HepG2 (cell line): ENCODE results near the gene ATP8A2. TPM values are rescaled to one million over a fixed set of nuclear protein-coding genes. Genes with fewer than 3 reads are reported as not detected.

Source experiments
- ATAC-seq: fragments of 200-7000 bp; cut with Tn5 transposase; 3 replicates; pipeline ENCODE4 v1.9.1; 2020; ENCODE audit warnings: mild to moderate bottlenecking, moderate library complexity
- BruUV-seq: library from RNA; stranded (reverse); fragments of 400-500 nt; replicated peaks from 2 replicates; lab custom pipeline; 2021; lab: Mats Ljungman, UMichigan
- CTCF ChIA-PET: fragments of 300-600 bp; formaldehyde crosslinking; extraction: SDS; loops from one replicate; lab custom pipeline; 2021; ENCODE audit warnings: low total read pairs, inconsistent platforms, low intra/inter-chr PET ratio; lab: Yijun Ruan, JAX
- POLR2A ChIA-PET: fragments of 350-600 bp; sonication (Branson Sonifier 250); formaldehyde crosslinking; loops from one replicate; lab custom pipeline; 2020; ENCODE audit warnings: antibody characterized with exemption, inconsistent platforms; lab: Yijun Ruan, JAX
- DNase-seq: peaks from one replicate; pipeline ENCODE4 v3.0.0-alpha.2; 2015; ENCODE audit warnings: low spot score
- FAIRE-seq: peaks from 3 replicates; lab custom pipeline; 2011; peaks lifted over from hg19 to GRCh38; lab: Jason Lieb, UNC
- H2AFZ ChIP-seq: one replicate; pipeline ENCODE4 v1.6.1; 2011; ENCODE audit warnings: low read length, inconsistent platforms
- H3K27ac ChIP-seq: fragments of 300-600 bp; 3 replicates; pipeline ENCODE4 v1.8.0; 2011; ENCODE audit warnings: mixed run types, mild to moderate bottlenecking, mixed read lengths, low read length, inconsistent platforms; ENCODE audit not compliant: insufficient read depth; ENCODE audit errors: extremely low read length
- H3K27me3 ChIP-seq, 2 experiments: fragments of 200-600 bp in 1 of 2; 2 replicates in 1 of 2; 3 replicates in 1 of 2; pipeline versions ENCODE4 v1.6.0 to v1.8.0; 2011; ENCODE audit warnings: low read length in 2 of 2, mild to moderate bottlenecking in 2 of 2, moderate library complexity in 2 of 2, inconsistent platforms in 1 of 2; ENCODE audit not compliant: insufficient read depth in 2 of 2, control insufficient read depth in 1 of 2
- H3K36me3 ChIP-seq, 2 experiments: fragments of 200-600 bp in 1 of 2; replicated peaks in 1 of 2; 2 replicates in 1 of 2; 3 replicates in 1 of 2; pipeline versions ENCODE4 v1.5.1 to v1.8.0; 2011; ENCODE audit warnings: low read length in 2 of 2, inconsistent platforms in 1 of 2; ENCODE audit not compliant: insufficient read depth in 2 of 2, control insufficient read depth in 1 of 2
- H3K4me1 ChIP-seq: 2 replicates; pipeline ENCODE4 v1.5.1; 2012; ENCODE audit warnings: low read length, inconsistent platforms; ENCODE audit not compliant: insufficient read depth
- H3K4me2 ChIP-seq: 2 replicates; pipeline ENCODE4 v1.6.0; 2011; ENCODE audit warnings: low read depth, low read length, inconsistent platforms
- H3K4me3 ChIP-seq, 3 experiments: fragments of 200-600 bp in 1 of 3; sonication (generic), shearing (Covaris generic) in 1 of 3; replicated peaks in 1 of 3; 2 replicates each; pipeline ENCODE4 v1.5.1; 2011 to 2016; ENCODE audit warnings: low read length in 3 of 3, inconsistent platforms in 2 of 3, low read depth in 2 of 3, mild to moderate bottlenecking in 2 of 3, control low read depth in 1 of 3, mixed read lengths in 1 of 3; ENCODE audit not compliant: insufficient read depth in 1 of 3
- H3K79me2 ChIP-seq: one replicate; pipeline ENCODE4 v1.6.1; 2011; ENCODE audit warnings: low read length, inconsistent platforms; ENCODE audit not compliant: insufficient read depth
- H3K9ac ChIP-seq: 2 replicates; pipeline ENCODE4 v1.6.0; 2011; ENCODE audit warnings: mild to moderate bottlenecking, low read depth, low read length, inconsistent platforms; ENCODE audit not compliant: insufficient read depth
- H3K9me3 ChIP-seq: 2 replicates; pipeline ENCODE4 v1.5.1; 2012; ENCODE audit warnings: mild to moderate bottlenecking, low read length
- H4K20me1 ChIP-seq: 2 replicates; pipeline ENCODE4 v1.6.0; 2011; ENCODE audit warnings: inconsistent platforms, mild to moderate bottlenecking, low read length, moderate library complexity; ENCODE audit not compliant: insufficient read depth
- ATF3 ChIP-seq: sonication (generic); formaldehyde crosslinking; IDR thresholded peaks from 2 replicates; pipeline ENCODE4 v1.4.0; 2020; ENCODE audit warnings: missing genetic modification reagents
- ATF7 ChIP-seq, 2 experiments: fragments of 450-650 bp in 1 of 2; sonication (generic) in 1 of 2; formaldehyde crosslinking in 1 of 2; IDR thresholded peaks; 2 replicates each; pipeline versions ENCODE4 v1.4.0 to v1.6.1; 2016 to 2020; ENCODE audit warnings: antibody characterized with exemption in 1 of 2, mild to moderate bottlenecking in 1 of 2, missing genetic modification reagents in 1 of 2
- LBX2 ChIP-seq: sonication (generic); formaldehyde crosslinking; IDR thresholded peaks from 2 replicates; pipeline ENCODE4 v1.5.0; 2020; ENCODE audit warnings: missing genetic modification reagents, mild to moderate bottlenecking, borderline replicate concordance
- NFYB ChIP-seq: sonication (generic); formaldehyde crosslinking; IDR thresholded peaks from 2 replicates; pipeline ENCODE4 v1.4.0; 2020; ENCODE audit warnings: missing genetic modification reagents
- PAXIP1 ChIP-seq: sonication (generic); formaldehyde crosslinking; conservative IDR thresholded peaks from 2 replicates; pipeline ENCODE4 v1.4.0; 2020; ENCODE audit warnings: mild to moderate bottlenecking, missing genetic modification reagents, moderate library complexity
- SOX6 ChIP-seq, 2 experiments: fragments of 450-650 bp in 1 of 2; sonication (generic) in 1 of 2; formaldehyde crosslinking in 1 of 2; IDR thresholded peaks; 2 replicates each; pipeline versions ENCODE4 v1.4.0 to v1.6.1; 2017 to 2020; ENCODE audit warnings: antibody characterized with exemption in 1 of 2, mild to moderate bottlenecking in 1 of 2, missing genetic modification reagents in 1 of 2
- TEAD3 ChIP-seq: optimal IDR thresholded peaks from 2 replicates; pipeline ENCODE3; 2016; ENCODE audit warnings: borderline replicate concordance
- ZBTB34 ChIP-seq: sonication (generic); formaldehyde crosslinking; IDR thresholded peaks from 2 replicates; pipeline ENCODE4 v1.8.0; 2022; ENCODE audit warnings: mild to moderate bottlenecking, missing genetic modification reagents
- ZBTB7B ChIP-seq: sonication (generic); formaldehyde crosslinking; IDR thresholded peaks from 2 replicates; pipeline ENCODE4 v1.4.0; 2020; ENCODE audit warnings: missing genetic modification reagents
- ZFAT ChIP-seq: sonication (generic); formaldehyde crosslinking; conservative IDR thresholded peaks from 2 replicates; pipeline ENCODE4 v1.8.1; 2023; ENCODE audit warnings: missing genetic modification reagents, inconsistent platforms
- ZFP82 ChIP-seq: sonication (generic); formaldehyde crosslinking; IDR thresholded peaks from 2 replicates; pipeline ENCODE4 v1.5.1; 2020; ENCODE audit warnings: mild to moderate bottlenecking, missing genetic modification reagents, borderline replicate concordance
- ZKSCAN1 ChIP-seq: fragments of 150-350 bp; IDR thresholded peaks from 2 replicates; pipeline ENCODE4 v1.6.1; 2014; ENCODE audit warnings: low read length
- ZNF17 ChIP-seq: sonication (generic); formaldehyde crosslinking; IDR thresholded peaks from 2 replicates; pipeline ENCODE4 v1.5.0; 2020; ENCODE audit warnings: mild to moderate bottlenecking, missing genetic modification reagents
- ZNF329 ChIP-seq: sonication (generic); formaldehyde crosslinking; IDR thresholded peaks from 2 replicates; pipeline ENCODE4 v1.9.0; 2021; ENCODE audit warnings: low read depth, mild to moderate bottlenecking, missing genetic modification reagents
- ZNF781 ChIP-seq: sonication (generic); formaldehyde crosslinking; IDR thresholded peaks from 2 replicates; pipeline ENCODE4 v1.5.1; 2020; ENCODE audit warnings: borderline replicate concordance, mild to moderate bottlenecking, missing genetic modification reagents; ENCODE audit errors: not compliant biosample characterization
- WGBS: methylation state at CpG from one replicate; pipeline ENCODE4 v1.1.6; 2017; ENCODE audit warnings: low lambda C conversion rate; 5-methylcytosine and 5-hydroxymethylcytosine counted together
- in situ Hi-C: cut with HindIII; loops from 2 replicates; pipeline ENCODE4 v1.10.0; 2017; ENCODE audit warnings: low pct_unique_long_range_greater_than_20kb; ENCODE audit not compliant: extremely low pct_ligation_motif_present
- intact Hi-C: fragments of 100-400 bp; cut with micrococcal nuclease; formaldehyde crosslinking; loops from one replicate; pipeline ENCODE4 v1.10.0; 2022; ENCODE audit not compliant: unreplicated experiment
- polyA plus RNA-seq, 8 experiments: library from polyadenylated mRNA; depleted of rRNA in 3 of 8; stranded (reverse) in 7 of 8; unstranded in 1 of 8; fragments of >200 nt; fragmentation: Illumina TruSeq in 4 of 8; extraction: Trizol in 4 of 8; gene quantifications; 2 replicates each; pipeline versions ENCODE4 v1.2.1 to v1.2.3, GENCODE V29; 2011 to 2016; ENCODE audit warnings: low read depth in 4 of 8, missing spikeins in 1 of 8, mixed read lengths in 1 of 8; ENCODE audit not compliant: insufficient read depth in 1 of 8
- total RNA-seq, 5 experiments: library from RNA; depleted of rRNA; stranded (reverse); fragments of >200 nt; fragmentation: Illumina TruSeq; extraction: Trizol; gene quantifications; 2 replicates each; pipeline ENCODE4 v1.2.3, GENCODE V29; 2016; ENCODE audit warnings: low read depth in 1 of 5

The ATP8A2 gene
- total and polyA plus RNA-seq, 2 of the 13 experiments (the other 11 are each of a cell fraction or from before 2014, with no cell fraction given), result 0.09 TPM; not detected in 1

- TF ChIP-seq SOX6 (IDR thresholded peaks at IDR 0.05) (no peak), SOX6 (CRISPR knock-in tag; IDR thresholded peaks at IDR 0.05) (no peak), ZNF329 (CRISPR knock-in tag) (no peak), ATF3 (CRISPR knock-in tag) (no peak)
Measured at GRCh38 chr13:26011996-26012821, 640.4 kb downstream of the ATP8A2 start (continued).

GRCh38 chr13:26012995-26013394, 641.2 kb downstream of the ATP8A2 start:
- no peak overlapping the region for H3K27ac ChIP-seq
- no peak overlapping the region for H3K4me3 ChIP-seq
- no peak overlapping the region for H3K9ac ChIP-seq
- DNase-seq (no peak), ATAC-seq (no peak), FAIRE-seq (no peak)
- POLR2A ChIA-PET, result no interaction called here
- intact Hi-C loops, result no loop called here
- no peaks in the 10 kb centered on the region for H4K20me1 ChIP-seq
- H3K79me2 ChIP-seq, result no peaks in the 10 kb centered on the region
- H3K9me3 ChIP-seq, result no peaks in the 10 kb centered on the region
- no peak overlapping the region for H3K4me2 ChIP-seq
- BruUV-seq, result no TSS peak
- H3K36me3 ChIP-seq, result no peaks in the 10 kb centered on the region
- peaks cover 0 to 9% of the 10 kb centered on the region in 2 experiments; a peak in 2 of 5 replicates for H3K27me3 ChIP-seq
- no peak overlapping the region for H2AFZ ChIP-seq
- in situ Hi-C loops, result no loop called here
- 42% methylated on average over 5 of the region's 9 CpGs for WGBS
- CTCF ChIA-PET, result no interaction called here
- no peaks in the 10 kb centered on the region for H3K4me1 ChIP-seq
- TF ChIP-seq ZNF17 (CRISPR knock-in tag) (no peak), TEAD3 (CRISPR knock-in tag) (no peak), NFYB (no peak), LBX2 (CRISPR knock-in tag) (no peak), ZNF781 (CRISPR knock-in tag) (no peak), ZBTB7B (CRISPR knock-in tag) (no peak), ZFP82 (no peak), ATF7 (IDR thresholded peaks at IDR 0.05) (no peak), ATF7 (CRISPR knock-in tag; IDR thresholded peaks at IDR 0.05) (no peak), ZKSCAN1 (no peak), PAXIP1 (CRISPR knock-in tag) (no peak), ZBTB34 (CRISPR knock-in tag) (no peak), ZFAT (CRISPR knock-in tag) (no peak)
